Hepatic stellate cell (primary cell): ENCODE measurements around the gene SURF4.
"Not testable (repeated sequence)": the region's sequence is repeated elsewhere in the genome, so short reads cannot be mapped to it uniquely, and the experiment has no call there.

Source experiments
- DNase-seq: peaks from one replicate; pipeline ENCODE4 v3.0.0; 2011; ENCODE audit warnings: low spot score

The SURF4 gene

GRCh38 chr9:133351908-133352634, 23.8 kb downstream of the SURF4 start:
- peak; percentile 72 for DNase-seq

- DNase-seq: no peak
Observed at GRCh38 chr9:133351526-133351907, 24.3 kb downstream of the SURF4 start.

GRCh38 chr9:133349965-133350616, 25.8 kb downstream of the SURF4 start:
- no peak for DNase-seq

GRCh38 chr9:133348718-133349573, 26.9 kb downstream of the SURF4 start:
- no peak for DNase-seq

GRCh38 chr9:133347985-133348717, 27.7 kb downstream of the SURF4 start, which contains the start of the genes MED22 and RPL7A:
Gene MED22, minus strand, starts transcription at chr9:133348131. Its CDS starts 1,469 bp downstream, at chr9:133346662.
Gene RPL7A, plus strand, starts transcription at chr9:133348218. Its CDS starts 26 bp downstream, at chr9:133348244.
- peak; percentile 95 for DNase-seq

- peak; percentile 66 for DNase-seq
Observed at GRCh38 chr9:133347515-133347984, 28.3 kb downstream of the SURF4 start.

GRCh38 chr9:133346021-133346785, 29.7 kb downstream of the SURF4 start:
- no peak for DNase-seq

- DNase-seq: no peak
Observed at GRCh38 chr9:133345596-133345995, 30.3 kb downstream of the SURF4 start.

GRCh38 chr9:133344979-133345378, 30.9 kb downstream of the SURF4 start:
- no peak for DNase-seq

GRCh38 chr9:133344071-133344470, 31.8 kb downstream of the SURF4 start:
- no peak for DNase-seq

GRCh38 chr9:133342570-133342969, 33.3 kb downstream of the SURF4 start:
- DNase-seq: no peak

GRCh38 chr9:133342069-133342406, 33.8 kb downstream of the SURF4 start:
- no peak for DNase-seq

GRCh38 chr9:133341369-133342068, 34.3 kb downstream of the SURF4 start:
- no peak for DNase-seq

- DNase-seq: no peak
Observed at GRCh38 chr9:133340916-133341315, 34.9 kb downstream of the SURF4 start.

GRCh38 chr9:133340256-133340655, 35.6 kb downstream of the SURF4 start:
- no peak for DNase-seq

- DNase-seq: no peak
Observed at GRCh38 chr9:133339641-133340040, 36.2 kb downstream of the SURF4 start.

GRCh38 chr9:133335924-133336811, 39.7 kb downstream of the SURF4 start, which contains the start of gene SURF6:
Gene SURF6, minus strand, starts transcription at chr9:133336188. Its CDS starts 56 bp downstream, at chr9:133336132.
- DNase-seq: peak; percentile 88

- not testable (repeated sequence) for DNase-seq
Observed at GRCh38 chr9:133334888-133335287, 41.0 kb downstream of the SURF4 start.

GRCh38 chr9:133334161-133334560, 41.7 kb downstream of the SURF4 start:
- no peak for DNase-seq
